Measurements from ENCODE around the gene AAGAB. TPM values are rescaled to one million over a fixed set of nuclear protein-coding genes. Genes with fewer than 3 reads are reported as not detected.
A peak's percentile ranks its signal among the peaks of the same experiment; 100 is the strongest.

Gene AAGAB
- total RNA-seq, 4 donors from 2014 or later = 29.4 to 39.2 (median 30.9) TPM

DNA sequence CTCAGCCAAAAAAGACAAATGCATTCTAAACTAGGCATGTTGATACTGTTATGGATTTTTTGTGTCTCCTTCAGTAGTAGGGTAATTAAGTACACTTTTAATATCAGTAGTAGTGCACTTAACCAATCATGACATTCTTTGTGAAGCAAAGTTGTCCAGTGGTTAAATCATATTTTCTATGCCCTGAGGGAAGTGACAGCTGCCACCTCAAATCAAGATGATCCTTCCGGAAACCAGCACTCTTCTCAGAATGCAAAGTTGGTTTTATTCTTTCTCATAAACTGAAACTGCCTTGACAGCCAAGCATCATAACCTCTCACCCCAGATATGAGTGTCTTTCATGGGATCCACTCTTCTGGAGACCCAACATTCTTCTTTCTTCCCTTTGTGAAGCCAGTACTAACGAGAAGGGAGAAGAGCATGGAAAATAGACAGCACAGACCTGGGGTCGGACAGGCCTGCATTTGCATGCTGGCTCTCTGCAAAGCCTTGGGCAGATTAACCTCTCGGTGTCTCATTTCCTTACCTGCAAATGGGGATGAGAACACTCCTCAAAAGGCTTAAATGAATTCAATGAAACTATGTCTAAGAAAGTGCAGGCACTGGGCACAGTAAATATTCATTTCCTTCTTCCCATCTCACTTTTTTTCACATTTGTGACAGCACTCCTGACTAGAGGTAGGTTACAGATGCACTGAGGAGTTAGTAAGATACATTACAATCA is 13.2 kb downstream of the AAGAB start:
- ATAC-seq (no peak), DNase-seq (no peak)
- no peak overlapping the region for H3K4me3 ChIP-seq
- intact Hi-C loops (cut with DNase I; ENCODE audit: low total_unique reads) = loop anchor here (2.0 kb wide), 1 partner anchor 62 kb away; no protein-coding TSS in a partner anchor
- no peaks in the 10 kb centered on the region for H3K9me3 ChIP-seq
- in situ Hi-C loops (cut with MboI; ENCODE audit: low sequenced_read_pairs in 4 of 4) = loop anchor here in 1 of 4 donors (25.0 kb wide), 1 partner anchor 104 kb away; no protein-coding TSS in a partner anchor
- peak overlapping the region in 2 of 4 donors; percentile 55 to 56 for H3K27ac ChIP-seq
- no peak for TF ChIP-seq CTCF (IDR thresholded peaks at IDR 0.05 in 4 of 5, conservative IDR thresholded peaks at IDR 0.05 in 1 of 5)
- TF ChIP-seq POLR2A (IDR thresholded peaks at IDR 0.05) = no peak
- H3K27me3 ChIP-seq = no peaks in the 10 kb centered on the region
- no peaks in the 10 kb centered on the region for H3K36me3 ChIP-seq
- H3K4me1 ChIP-seq = peaks cover 30 to 41% of the 10 kb centered on the region in 2 donors

GRCh38 chr15:67240235-67241131 is 14.0 kb downstream of the AAGAB start:
- intact Hi-C loops (cut with DNase I; ENCODE audit: low total_unique reads) (loop anchor here (2.0 kb wide), 1 partner anchor 62 kb away; no protein-coding TSS in a partner anchor), in situ Hi-C loops (cut with MboI; ENCODE audit: low sequenced_read_pairs in 4 of 4) (loop anchor here in 1 of 4 donors (25.0 kb wide), 1 partner anchor 103 kb away; no protein-coding TSS in a partner anchor)
- Histone ChIP-seq H3K9me3 (no peaks in the 10 kb centered on the region), H3K27ac (peak overlapping the region in 2 of 4 donors; percentile 55 to 56), H3K27me3 (no peaks in the 10 kb centered on the region), H3K4me3 (no peak overlapping the region), H3K36me3 (no peaks in the 10 kb centered on the region), H3K4me1 (peaks cover 30 to 41% of the 10 kb centered on the region in 2 donors)
- no peak for TF ChIP-seq POLR2A (IDR thresholded peaks at IDR 0.05)
- TF ChIP-seq CTCF (IDR thresholded peaks at IDR 0.05 in 4 of 5, conservative IDR thresholded peaks at IDR 0.05 in 1 of 5) = peak in 4 of 5 experiments; percentile 20 to 35 (median 29)
- DNase-seq = peak in 1 of 2 donors; percentile 9
- ATAC-seq = peak; percentile 59

DNA sequence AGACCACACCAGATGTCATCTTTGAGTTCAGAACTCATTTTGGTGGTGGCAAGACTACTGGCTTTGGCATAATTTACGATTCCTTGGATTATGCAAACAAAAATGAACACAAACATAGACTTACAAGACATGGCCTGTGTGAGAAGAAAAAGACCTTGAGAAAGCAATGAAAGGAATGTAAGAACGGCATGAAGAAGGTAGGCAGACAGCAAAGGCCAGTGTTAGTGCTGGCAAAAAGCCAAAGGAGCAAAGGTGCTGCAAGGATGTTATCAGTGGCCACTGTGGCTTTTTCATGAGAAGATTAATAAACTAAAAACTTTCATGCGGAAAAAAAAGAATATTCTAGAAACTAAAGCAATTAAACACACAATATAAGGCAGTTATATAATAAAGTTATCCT is 21.9 kb downstream of the AAGAB start:
- Histone ChIP-seq H3K36me3 (peaks cover 0 to 56% of the 10 kb centered on the region in 2 donors), H3K27me3 (no peaks in the 10 kb centered on the region)
- no peak for ATAC-seq

More for the DNA sequence above, 21.9 kb downstream of the AAGAB start:
- Histone ChIP-seq H3K4me1 (peaks cover 0 to 5% of the 10 kb centered on the region in 2 donors), H3K4me3 (no peak overlapping the region), H3K27ac (no peak overlapping the region), H3K9me3 (no peaks in the 10 kb centered on the region)
- intact Hi-C loops (cut with DNase I; ENCODE audit: low total_unique reads) = no loop called here
- no peak for TF ChIP-seq CTCF (IDR thresholded peaks at IDR 0.05 in 4 of 5, conservative IDR thresholded peaks at IDR 0.05 in 1 of 5)
- TF ChIP-seq POLR2A (IDR thresholded peaks at IDR 0.05) = no peak
- in situ Hi-C loops (cut with MboI; ENCODE audit: low sequenced_read_pairs in 4 of 4) = loop anchor here in 1 of 4 donors (25.0 kb wide), 1 partner anchor 95 kb away; no protein-coding TSS in a partner anchor
- no peak for DNase-seq
